HK-2 (cell line): ENCODE results near the gene TMEM233.

Source experiments
- DNase-seq: peaks from one replicate; pipeline ENCODE4 v3.0.0-alpha.2; 2018; ENCODE audit not compliant: unreplicated experiment

TMEM233 gene

GRCh38 chr12:119681728-119682638 lies 88.4 kb downstream of the TMEM233 start:
- no peak for DNase-seq

GRCh38 chr12:119682639-119683252 lies 89.2 kb downstream of the TMEM233 start:
- DNase-seq: no peak

GRCh38 chr12:119683413-119683812 lies 89.8 kb downstream of the TMEM233 start:
- no peak for DNase-seq

DNA sequence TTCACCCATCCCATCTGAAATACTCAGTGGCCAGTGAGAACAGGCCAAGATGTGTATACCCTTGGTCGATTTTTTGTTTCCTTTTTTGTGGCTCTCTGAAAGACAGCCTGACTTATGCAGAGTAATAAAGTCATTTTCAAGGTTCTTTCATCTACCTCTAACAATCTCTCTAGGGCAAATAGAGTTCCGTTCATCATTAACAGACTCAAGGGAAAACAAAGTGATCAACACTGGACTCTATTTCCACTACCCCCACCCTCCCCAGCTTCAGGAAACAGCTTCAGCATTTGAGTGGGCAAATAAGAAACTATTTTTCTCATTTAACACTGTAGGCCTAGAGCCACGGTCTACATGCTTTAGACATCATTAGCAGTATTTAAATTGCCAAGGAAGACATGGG lies 90.2 kb downstream of the TMEM233 start:
- DNase-seq: no peak

- no peak for DNase-seq
These were observed 91.3 kb downstream of the TMEM233 start for GRCh38 chr12:119684711-119685369.

- no peak for DNase-seq
These were observed 91.8 kb downstream of the TMEM233 start for GRCh38 chr12:119685375-119685774.

- no peak for DNase-seq
These were observed 92.8 kb downstream of the TMEM233 start for GRCh38 chr12:119686355-119686754.

DNA sequence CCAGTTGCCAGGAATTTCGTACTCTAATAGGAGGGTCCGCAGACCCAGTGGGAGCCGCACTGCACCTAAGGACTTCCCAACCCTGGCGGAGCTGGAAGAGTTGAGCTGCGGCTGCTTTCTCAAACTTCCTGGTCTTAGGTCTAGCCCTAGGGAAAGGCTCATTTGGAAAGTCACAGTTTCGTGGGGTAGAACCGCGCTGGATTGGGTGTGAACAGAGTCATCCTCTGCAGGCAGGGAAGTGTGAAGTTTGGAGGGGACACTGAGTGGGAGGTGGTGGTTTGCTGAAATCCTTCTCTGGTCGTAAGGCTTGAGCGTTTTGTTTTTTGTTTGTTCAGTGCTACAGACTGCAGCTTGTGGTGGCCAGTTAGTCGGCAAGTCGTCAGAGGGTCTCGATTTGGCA lies 93.2 kb downstream of the TMEM233 start:
- DNase-seq: no peak

DNA sequence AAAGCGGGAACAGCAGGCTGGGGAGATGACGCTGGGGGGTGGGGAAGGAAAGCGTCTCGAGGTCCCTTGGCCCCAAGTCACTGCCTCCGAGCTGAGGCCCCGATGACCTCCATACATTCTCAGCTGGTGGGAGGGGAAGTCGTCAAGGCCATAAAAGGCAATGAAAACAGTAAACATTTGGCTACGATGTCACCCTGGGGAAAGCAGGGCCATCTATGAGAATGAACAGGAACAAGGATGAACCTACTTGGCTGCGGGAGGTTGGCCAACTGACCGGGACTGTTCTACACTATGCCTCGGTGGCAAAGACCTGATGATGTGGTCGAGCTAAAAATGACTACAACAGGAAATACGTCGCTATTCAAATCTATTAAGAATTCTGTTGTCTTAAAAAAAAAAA lies 93.8 kb downstream of the TMEM233 start:
- DNase-seq: no peak

DNA sequence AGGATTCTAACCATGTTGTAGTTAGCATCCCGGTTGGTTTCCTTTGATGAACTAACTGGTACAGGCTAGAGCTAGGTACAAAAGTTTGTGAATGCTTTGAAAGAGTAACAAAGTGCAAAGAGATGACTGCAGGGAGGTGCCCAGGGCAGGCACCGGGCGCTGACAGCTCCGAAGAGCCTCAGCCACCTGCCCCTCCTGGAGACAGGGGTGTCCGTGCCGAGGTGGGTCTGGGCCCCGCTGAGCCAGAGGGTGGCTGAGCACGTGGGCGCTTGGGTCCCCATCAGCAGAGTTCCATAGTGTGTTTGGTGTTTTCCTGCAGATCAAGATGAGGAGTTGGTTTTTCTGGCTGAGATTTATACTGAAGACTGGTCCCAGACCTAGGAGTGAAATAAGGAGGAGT lies 94.3 kb downstream of the TMEM233 start:
- no peak for DNase-seq

DNA sequence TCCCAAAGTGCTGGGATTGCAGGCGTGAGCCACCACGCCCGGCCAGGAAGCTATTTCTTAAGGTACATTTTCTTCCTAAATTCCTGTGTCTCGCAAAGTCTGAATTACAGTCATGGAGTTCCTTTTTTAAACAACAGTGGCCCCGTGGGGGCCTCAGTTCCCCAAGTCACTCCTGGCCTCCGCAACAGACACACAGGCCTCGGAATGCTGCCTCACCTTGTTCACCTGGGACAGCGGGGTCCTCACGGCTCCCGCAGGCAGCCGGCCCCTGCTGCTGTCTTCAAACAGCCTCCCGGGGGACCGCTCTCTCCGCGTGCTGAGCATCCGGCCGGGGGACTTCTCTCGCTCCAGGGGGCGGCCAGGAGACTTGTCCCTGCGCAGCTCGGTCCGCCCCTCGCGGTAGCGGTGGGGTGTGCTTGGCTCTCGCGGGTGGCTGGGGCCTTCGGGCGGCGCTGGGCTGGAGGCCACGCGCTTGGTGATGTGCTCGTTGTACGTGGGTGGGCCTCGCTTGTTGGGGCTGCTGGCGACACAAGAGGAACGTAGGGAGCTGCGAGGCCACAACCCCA lies 96.4 kb downstream of the TMEM233 start:
- DNase-seq: no peak

DNA sequence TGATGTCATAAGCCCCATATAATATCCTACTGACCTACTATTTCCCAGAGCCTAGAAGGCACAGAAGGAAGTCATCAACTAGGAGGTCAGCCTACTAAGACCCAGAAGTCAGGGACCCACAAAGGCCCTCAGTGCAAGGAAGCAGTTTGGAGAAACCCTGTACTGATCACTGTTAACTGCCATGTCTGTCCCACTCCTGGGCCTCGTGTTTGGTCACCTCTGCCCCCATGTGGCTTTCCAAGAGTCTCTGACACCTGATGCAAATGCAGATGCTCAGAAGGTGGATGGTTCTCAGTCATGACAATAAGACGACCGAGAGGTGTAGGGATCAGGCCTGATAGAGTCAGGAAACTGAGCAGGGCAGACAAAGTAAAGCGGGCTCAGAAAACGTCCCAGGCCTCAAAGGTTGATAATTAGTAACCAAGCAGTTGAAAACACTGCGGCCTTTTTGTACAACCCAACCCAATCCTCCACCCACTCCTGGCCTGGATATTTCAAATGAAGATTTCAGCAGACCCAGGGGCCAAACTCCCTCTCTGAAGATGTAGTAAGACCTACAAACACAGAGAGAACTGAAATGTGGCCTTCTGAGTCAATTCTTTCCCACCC lies 97.7 kb downstream of the TMEM233 start:
- no peak for DNase-seq

- DNase-seq: no peak
These were observed 98.8 kb downstream of the TMEM233 start for GRCh38 chr12:119692410-119692809.
